HG03159 (cell line): ENCODE results near the gene HES6.

Source experiments
- ATAC-seq: cut with Tn5 transposase; IDR thresholded peaks from one replicate; pipeline ENCODE4 v1.9.1; 2021; ENCODE audit warnings: mild to moderate bottlenecking, moderate library complexity; ENCODE audit not compliant: unreplicated experiment

Gene HES6

GRCh38 chr2:238239863-238240756 is at the start of gene HES6:
Gene HES6, minus strand, starts transcription at chr2:238240038. Its CDS starts 133 bp downstream, at chr2:238239905.
- ATAC-seq, result peak; percentile 87

- ATAC-seq, result no peak
Observed at GRCh38 chr2:238289574-238289973, 49.7 kb upstream of the HES6 start.

- ATAC-seq, result peak; percentile 87
Observed at GRCh38 chr2:238288650-238289573, 49.1 kb upstream of the HES6 start.

- ATAC-seq, result peak; percentile 38
Observed at GRCh38 chr2:238287737-238288649, 48.2 kb upstream of the HES6 start, which contains the start of gene PER2. Gene PER2, minus strand, starts transcription at chr2:238288610. Its CDS starts 10,674 bp downstream, at chr2:238277936.

- ATAC-seq, result no peak
Observed at GRCh38 chr2:238286987-238287736, 47.3 kb upstream of the HES6 start.

- ATAC-seq, result no peak
Observed at GRCh38 chr2:238286551-238286950, 46.7 kb upstream of the HES6 start.

- no peak for ATAC-seq
Observed at GRCh38 chr2:238286095-238286494, 46.3 kb upstream of the HES6 start.

- no peak for ATAC-seq
Observed at GRCh38 chr2:238285653-238286082, 45.8 kb upstream of the HES6 start.

- ATAC-seq, result no peak
Observed at GRCh38 chr2:238284802-238285515, 45.1 kb upstream of the HES6 start.

- ATAC-seq, result no peak
Observed at GRCh38 chr2:238282861-238283738, 43.3 kb upstream of the HES6 start.

GRCh38 chr2:238281826-238282480 is 42.1 kb upstream of the HES6 start:
- no peak for ATAC-seq

- ATAC-seq, result no peak
Observed at GRCh38 chr2:238280083-238280825, 40.4 kb upstream of the HES6 start.

GRCh38 chr2:238279324-238279682 is 39.5 kb upstream of the HES6 start:
- no peak for ATAC-seq

- no peak for ATAC-seq
Observed at GRCh38 chr2:238278626-238279323, 38.9 kb upstream of the HES6 start.

GRCh38 chr2:238277695-238278094 is 37.9 kb upstream of the HES6 start:
- ATAC-seq, result no peak

GRCh38 chr2:238274152-238274865 is 34.5 kb upstream of the HES6 start:
- ATAC-seq, result no peak
